IPS DF 19.7 (cell line): ENCODE data around the gene PKN2.

Source experiments
- DNase-seq: peaks from one replicate; pipeline ENCODE4 v3.0.0-alpha.2; 2013; ENCODE audit warnings: low read depth, low spot score

The PKN2 gene

GRCh38 chr1:88683541-88684481, at the start of gene PKN2:
Gene PKN2, plus strand, starts transcription at chr1:88684273. Its CDS starts 308 bp downstream, at chr1:88684581.
- peak; percentile 85 for DNase-seq

GRCh38 chr1:88634538-88634937, 49.5 kb upstream of the PKN2 start:
- no peak for DNase-seq

- DNase-seq: no peak
Measured at GRCh38 chr1:88640060-88640459, 44.0 kb upstream of the PKN2 start.

GRCh38 chr1:88645886-88646285, 38.2 kb upstream of the PKN2 start:
- DNase-seq: no peak

- DNase-seq: no peak
Measured at GRCh38 chr1:88646476-88647248, 37.4 kb upstream of the PKN2 start.

- no peak for DNase-seq
Measured at GRCh38 chr1:88647249-88647645, 36.8 kb upstream of the PKN2 start.

GRCh38 chr1:88647749-88648415, 36.2 kb upstream of the PKN2 start:
- no peak for DNase-seq

GRCh38 chr1:88648706-88649105, 35.4 kb upstream of the PKN2 start:
- no peak for DNase-seq

GRCh38 chr1:88649932-88650331, 34.1 kb upstream of the PKN2 start:
- DNase-seq: no peak

- DNase-seq: no peak
Measured at GRCh38 chr1:88650676-88651418, 33.2 kb upstream of the PKN2 start.

GRCh38 chr1:88655140-88655539, 28.9 kb upstream of the PKN2 start:
- DNase-seq: no peak

- no peak for DNase-seq
Measured at GRCh38 chr1:88655685-88656299, 28.3 kb upstream of the PKN2 start.

- DNase-seq: no peak
Measured at GRCh38 chr1:88658419-88658818, 25.7 kb upstream of the PKN2 start.

GRCh38 chr1:88659552-88659951, 24.5 kb upstream of the PKN2 start:
- DNase-seq: no peak

GRCh38 chr1:88661188-88661587, 22.9 kb upstream of the PKN2 start:
- no peak for DNase-seq

- no peak for DNase-seq
Measured at GRCh38 chr1:88661951-88662699, 21.9 kb upstream of the PKN2 start.

GRCh38 chr1:88662723-88663122, 21.4 kb upstream of the PKN2 start:
- no peak for DNase-seq

GRCh38 chr1:88668405-88668804, 15.7 kb upstream of the PKN2 start:
- DNase-seq: no peak

GRCh38 chr1:88670462-88670861, 13.6 kb upstream of the PKN2 start:
- DNase-seq: no peak

GRCh38 chr1:88673446-88673845, 10.6 kb upstream of the PKN2 start:
- no peak for DNase-seq
